Thoracic aorta (tissue), 2 donors: ENCODE data around the gene CLEC2D. TPM values are rescaled to one million over a fixed set of nuclear protein-coding genes. Genes with fewer than 3 reads are reported as not detected.
"Not testable (repeated sequence)": the region's sequence is repeated elsewhere in the genome, so short reads cannot be mapped to it uniquely, and the experiment has no call there.

Experiments
- ATAC-seq: fragments of 150-250 bp; one replicate; pipeline ENCODE4 v1.8.0; 2017; ENCODE audit warnings: low read depth; ENCODE audit not compliant: insufficient number of reproducible peaks, low FRiP score
- DNase-seq: peaks from one replicate; pipeline ENCODE4 v3.0.0-alpha.2; 2020; ENCODE audit warnings: low spot score
- H3K27ac ChIP-seq, 2 donors: fragments of 200-600 bp; sonication (generic); 1 replicate in 1 of 2; 2 replicates in 1 of 2; pipeline ENCODE4 v1.5.1; 2016; ENCODE audit warnings: mild to moderate bottlenecking in 2 of 2, moderate library complexity in 2 of 2
- H3K27me3 ChIP-seq: fragments of 200-600 bp; sonication (generic); replicated peaks from 2 replicates; pipeline ENCODE4 v1.6.0; 2016; ENCODE audit warnings: mild to moderate bottlenecking; ENCODE audit not compliant: insufficient read depth
- H3K36me3 ChIP-seq: fragments of 200-600 bp; sonication (generic); one replicate; pipeline ENCODE4 v1.5.1; 2016
- H3K4me1 ChIP-seq, 2 donors: fragments of 200-600 bp; sonication (generic); 1 replicate in 1 of 2; 2 replicates in 1 of 2; pipeline versions ENCODE4 v1.5.1 to v1.6.0; 2016; ENCODE audit warnings: low read depth in 2 of 2, mild to moderate bottlenecking in 1 of 2; ENCODE audit not compliant: control insufficient read depth in 1 of 2
- H3K4me3 ChIP-seq: fragments of 200-600 bp; sonication (generic); 2 replicates; pipeline ENCODE4 v1.5.1; 2016; ENCODE audit warnings: mild to moderate bottlenecking
- H3K9me3 ChIP-seq: fragments of 200-600 bp; sonication (generic); 2 replicates; pipeline ENCODE4 v1.5.1; 2016
- total RNA-seq, 2 donors: library from RNA; depleted of rRNA; stranded (reverse); fragments of >200 nt; gene quantifications; one replicate each; pipeline versions ENCODE4 v1.1.0 to v1.2.3, GENCODE V29; 2016
- TF ChIP-seq, protein P1 (sequence below): fragments of 200-600 bp; sonication (generic); IDR thresholded peaks from one replicate; pipeline ENCODE4 v1.5.1; 2019; ENCODE audit warnings: antibody characterized with exemption

CLEC2D gene
- total RNA-seq, 2 donors from 2014 or later: 19.2 to 30.8 TPM

DNA sequence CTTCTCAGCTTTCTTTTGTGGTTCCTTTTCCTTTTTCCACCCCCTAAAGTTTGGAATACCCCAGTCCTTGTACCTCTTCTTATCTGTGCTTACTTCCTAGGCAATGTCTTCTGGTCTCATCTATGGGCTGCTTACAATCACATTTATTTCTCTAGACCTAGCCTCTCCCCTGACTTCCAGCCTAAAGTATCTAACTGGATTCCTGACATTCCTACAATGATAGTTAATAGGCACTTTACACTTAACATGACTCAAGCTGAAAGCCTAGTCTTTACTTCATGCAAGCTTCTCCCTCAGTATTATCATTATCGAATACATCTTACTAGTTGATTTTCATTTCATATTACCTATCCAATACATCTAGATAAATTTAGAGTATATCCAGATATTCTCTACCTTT lies 42.2 kb downstream of the CLEC2D start:
- DNase-seq (no peak), ATAC-seq (no peak)
- TF ChIP-seq, protein P1, sequence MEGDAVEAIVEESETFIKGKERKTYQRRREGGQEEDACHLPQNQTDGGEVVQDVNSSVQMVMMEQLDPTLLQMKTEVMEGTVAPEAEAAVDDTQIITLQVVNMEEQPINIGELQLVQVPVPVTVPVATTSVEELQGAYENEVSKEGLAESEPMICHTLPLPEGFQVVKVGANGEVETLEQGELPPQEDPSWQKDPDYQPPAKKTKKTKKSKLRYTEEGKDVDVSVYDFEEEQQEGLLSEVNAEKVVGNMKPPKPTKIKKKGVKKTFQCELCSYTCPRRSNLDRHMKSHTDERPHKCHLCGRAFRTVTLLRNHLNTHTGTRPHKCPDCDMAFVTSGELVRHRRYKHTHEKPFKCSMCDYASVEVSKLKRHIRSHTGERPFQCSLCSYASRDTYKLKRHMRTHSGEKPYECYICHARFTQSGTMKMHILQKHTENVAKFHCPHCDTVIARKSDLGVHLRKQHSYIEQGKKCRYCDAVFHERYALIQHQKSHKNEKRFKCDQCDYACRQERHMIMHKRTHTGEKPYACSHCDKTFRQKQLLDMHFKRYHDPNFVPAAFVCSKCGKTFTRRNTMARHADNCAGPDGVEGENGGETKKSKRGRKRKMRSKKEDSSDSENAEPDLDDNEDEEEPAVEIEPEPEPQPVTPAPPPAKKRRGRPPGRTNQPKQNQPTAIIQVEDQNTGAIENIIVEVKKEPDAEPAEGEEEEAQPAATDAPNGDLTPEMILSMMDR: no peak
- Histone ChIP-seq H3K4me1 (no peaks in the 10 kb centered on the region), H3K27me3 (no peaks in the 10 kb centered on the region), H3K9me3 (no peaks in the 10 kb centered on the region), H3K36me3 (no peaks in the 10 kb centered on the region), H3K27ac (no peak overlapping the region), H3K4me3 (no peak overlapping the region)

DNA sequence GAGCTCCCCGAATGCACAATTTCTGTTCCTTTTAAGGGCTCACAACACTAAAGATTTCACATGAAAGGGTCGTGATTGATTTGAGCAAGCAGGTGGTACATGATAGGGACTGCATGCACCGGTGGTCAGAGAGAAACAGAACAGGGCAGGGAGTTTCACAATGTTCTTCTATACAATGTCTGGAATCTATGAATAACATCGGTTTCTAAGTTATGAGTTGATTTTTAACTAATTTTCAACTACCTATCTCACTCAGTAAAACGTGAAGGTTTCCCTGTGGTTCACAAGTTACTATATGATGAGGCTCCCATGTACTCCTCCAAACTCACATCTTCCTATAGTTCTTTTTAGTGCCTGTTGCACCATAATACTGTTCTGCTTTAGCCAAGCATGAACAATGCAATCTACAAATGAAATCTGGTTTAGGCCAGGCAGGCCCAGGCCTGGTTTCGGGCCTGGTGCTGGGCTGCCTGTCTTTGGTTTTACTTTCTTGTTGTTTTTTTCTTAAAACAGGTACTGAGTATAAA lies 43.6 kb downstream of the CLEC2D start:
- H3K4me3 ChIP-seq, H3K4me1 ChIP-seq, H3K9me3 ChIP-seq, ATAC-seq, H3K27ac ChIP-seq, H3K27me3 ChIP-seq, DNase-seq, H3K36me3 ChIP-seq: not testable (repeated sequence)

DNA sequence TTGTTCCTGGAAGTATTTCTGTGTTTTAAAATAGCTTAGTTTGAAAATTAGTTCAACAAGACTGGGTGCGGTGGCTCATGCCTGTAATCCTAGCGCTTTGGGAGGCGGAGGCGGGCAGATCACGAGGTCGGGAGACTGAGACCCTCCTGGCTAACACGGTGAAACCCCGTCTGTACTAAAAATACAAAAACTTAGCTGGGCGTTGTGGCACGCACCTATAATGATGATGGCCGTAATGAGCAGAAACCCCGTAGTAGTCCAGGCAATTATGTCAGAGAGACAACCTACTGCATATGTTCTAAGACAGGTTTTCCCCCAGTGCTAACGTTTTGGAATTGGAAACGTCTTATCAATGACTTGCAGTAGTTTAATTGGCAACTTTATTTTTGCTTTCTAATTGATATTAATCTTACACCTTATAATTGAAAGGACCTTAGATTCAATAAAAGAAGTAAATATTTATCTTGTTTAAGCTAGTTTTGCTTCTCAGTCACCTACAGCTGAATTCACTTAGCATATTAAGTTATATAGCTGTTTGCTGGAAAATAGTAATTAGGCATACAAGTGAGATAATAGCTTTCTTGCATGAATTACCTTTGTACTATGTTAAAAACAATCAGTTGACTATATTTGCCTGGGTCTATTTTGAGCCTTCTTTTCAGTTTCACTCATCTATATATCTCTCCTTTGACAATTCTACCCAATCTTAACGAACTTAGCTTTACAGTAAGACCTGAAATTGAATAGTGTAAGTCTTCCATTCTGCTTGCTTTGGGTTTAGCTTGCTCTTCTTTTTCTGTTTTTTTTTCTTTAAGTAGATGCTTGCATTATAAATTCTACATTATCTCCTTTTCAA lies 47.8 kb downstream of the CLEC2D start:
- no peak overlapping the region for H3K27ac ChIP-seq
- H3K36me3 ChIP-seq: no peaks in the 10 kb centered on the region
- ATAC-seq (no peak), DNase-seq (no peak)
- H3K9me3 ChIP-seq: no peaks in the 10 kb centered on the region
- no peak overlapping the region for H3K4me3 ChIP-seq
- TF ChIP-seq, protein P1: no peak
- H3K27me3 ChIP-seq: no peaks in the 10 kb centered on the region
- no peaks in the 10 kb centered on the region for H3K4me1 ChIP-seq

DNA sequence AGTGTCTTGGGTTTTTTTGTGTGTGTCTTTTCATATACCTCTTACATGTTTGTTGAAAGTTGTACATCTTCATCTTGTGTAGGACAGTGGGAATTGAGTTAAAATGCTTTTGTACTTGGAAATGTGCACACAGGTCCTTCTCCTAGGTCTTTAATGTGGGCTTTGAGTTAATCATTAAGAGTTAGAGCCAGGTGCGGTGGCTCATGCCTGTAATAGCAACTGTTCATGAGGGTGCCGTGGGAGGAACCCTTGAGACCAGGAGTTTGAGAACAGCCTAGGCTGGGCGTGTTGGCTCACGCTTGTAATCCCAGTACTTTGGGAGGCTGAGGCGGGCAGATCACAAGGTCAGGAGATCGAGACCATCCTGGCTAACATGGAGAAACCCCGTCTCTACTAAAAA lies 49.5 kb downstream of the CLEC2D start:
- Histone ChIP-seq H3K4me1 (no peaks in the 10 kb centered on the region), H3K27me3 (no peaks in the 10 kb centered on the region), H3K27ac (no peak overlapping the region), H3K4me3 (no peak overlapping the region), H3K9me3 (no peaks in the 10 kb centered on the region), H3K36me3 (no peaks in the 10 kb centered on the region)
- ATAC-seq: no peak
- no peak for DNase-seq
- TF ChIP-seq, protein P1: no peak

DNA sequence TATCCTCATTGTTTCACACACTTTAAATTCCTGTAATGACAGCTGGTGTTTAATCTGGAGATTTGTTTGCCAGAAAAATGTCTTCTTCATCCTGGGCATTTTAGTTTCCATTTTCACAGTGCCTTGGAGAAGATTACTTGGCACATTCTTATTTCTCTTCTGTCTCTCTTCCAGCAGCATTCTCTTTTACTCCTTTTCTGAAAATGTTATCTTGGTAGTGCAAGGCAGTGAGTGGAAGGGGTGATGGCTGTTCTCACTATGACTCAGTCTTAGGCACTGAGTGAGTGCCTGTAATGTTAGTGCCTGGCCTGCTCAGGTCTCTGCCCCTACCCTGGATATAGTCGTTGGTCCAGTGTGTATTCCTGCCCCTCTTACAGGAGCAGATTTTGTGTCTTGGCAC lies 50.3 kb downstream of the CLEC2D start:
- H3K9me3 ChIP-seq: no peaks in the 10 kb centered on the region
- H3K36me3 ChIP-seq: no peaks in the 10 kb centered on the region
- no peak overlapping the region for H3K27ac ChIP-seq
- DNase-seq: no peak
- no peaks in the 10 kb centered on the region for H3K4me1 ChIP-seq
- TF ChIP-seq, protein P1: no peak
- H3K4me3 ChIP-seq: no peak overlapping the region
- H3K27me3 ChIP-seq: no peaks in the 10 kb centered on the region
- ATAC-seq: no peak
